GM23338 (cell line): Measurements from ENCODE around the gene CYP46A1.

Experiments used
- CTCF ChIP-seq, 2 experiments: fragments of 200-600 bp in 1 of 2; sonication (generic) in 1 of 2; conservative IDR thresholded peaks; 2 replicates each; pipeline versions ENCODE4 v1.5.1 to v1.6.1; 2016 to 2017; ENCODE audit warnings: antibody characterized with exemption in 2 of 2, low read depth in 2 of 2, mild to moderate bottlenecking in 2 of 2, moderate library complexity in 1 of 2
- EZH2 ChIP-seq: fragments of 200-600 bp; sonication (generic); IDR thresholded peaks from one replicate; pipeline ENCODE4 v1.8.0; 2017; ENCODE audit warnings: antibody characterized with exemption, mild to moderate bottlenecking, low read depth; ENCODE audit not compliant: unreplicated experiment
- EZH2phosphoT487 ChIP-seq: fragments of 200-600 bp; sonication (generic); IDR thresholded peaks from one replicate; pipeline ENCODE4 v1.8.1; 2018; ENCODE audit warnings: antibody characterized with exemption; ENCODE audit not compliant: unreplicated experiment
- JUNB ChIP-seq: IDR thresholded peaks from one replicate; pipeline ENCODE4 v1.6.1; 2016; ENCODE audit warnings: antibody characterized with exemption; ENCODE audit not compliant: unreplicated experiment
- NANOG ChIP-seq: IDR thresholded peaks from 2 replicates; pipeline ENCODE4 v1.6.1; 2016; ENCODE audit warnings: antibody characterized with exemption, borderline replicate concordance
- POLR2AphosphoS5 ChIP-seq: IDR thresholded peaks from 2 replicates; pipeline ENCODE4 v1.6.1; 2016; ENCODE audit warnings: antibody characterized with exemption, low read depth

- no peak for TF ChIP-seq EZH2
- no peak for TF ChIP-seq CTCF (conservative IDR thresholded peaks at IDR 0.05; ENCODE audit: low read depth in 2 of 2)
- TF ChIP-seq EZH2phosphoT487 = no peak
- TF ChIP-seq JUNB = no peak
- no peak for TF ChIP-seq POLR2AphosphoS5
- TF ChIP-seq NANOG = no peak
These were observed 36.7 kb upstream of the CYP46A1 start for GRCh38 chr14:99647411-99647810.
